WERI-Rb-1 (cell line): ENCODE data around the gene MIOS.

Experiments used
- DNase-seq: peaks from one replicate; pipeline ENCODE4 v3.0.0-alpha.2; 2020
- H3K27ac ChIP-seq: fragments of 250-450 bp; sonication (Bioruptor Pico); 2 replicates; pipeline ENCODE4 v1.5.1; 2020; ENCODE audit warnings: mild to moderate bottlenecking, moderate library complexity
- H3K27me3 ChIP-seq: fragments of 250-450 bp; sonication (Bioruptor Pico); 2 replicates; pipeline ENCODE4 v1.5.1; 2021; ENCODE audit warnings: mild to moderate bottlenecking, low read depth, moderate library complexity; ENCODE audit not compliant: insufficient read depth, severe bottlenecking
- H3K36me3 ChIP-seq: fragments of 250-450 bp; sonication (Bioruptor Pico); 2 replicates; pipeline ENCODE4 v1.5.1; 2020; ENCODE audit warnings: mild to moderate bottlenecking, moderate library complexity
- H3K4me3 ChIP-seq: 2 replicates; pipeline ENCODE4 v1.5.1; 2011; ENCODE audit warnings: low read depth, mild to moderate bottlenecking, control low read depth, low read length
- H3K9me3 ChIP-seq: fragments of 250-450 bp; sonication (Bioruptor Pico); 2 replicates; pipeline ENCODE4 v1.5.1; 2021; ENCODE audit warnings: mild to moderate bottlenecking, moderate library complexity; ENCODE audit not compliant: severe bottlenecking
- CTCF ChIP-seq: IDR thresholded peaks from 2 replicates; pipeline ENCODE4 v1.5.1; 2011; ENCODE audit warnings: low read depth, mild to moderate bottlenecking, control low read depth, inconsistent platforms, low read length

The MIOS gene

GRCh38 chr7:7568553-7568952, 1.9 kb downstream of the MIOS start:
- TF ChIP-seq CTCF, result no peak
- Histone ChIP-seq H3K9me3 (peaks cover 6% of the 10 kb centered on the region), H3K27me3 (no peaks in the 10 kb centered on the region), H3K36me3 (peaks cover 43% of the 10 kb centered on the region), H3K27ac (no peak overlapping the region), H3K4me3 (peak overlapping the region; percentile 92)
- DNase-seq, result no peak

GRCh38 chr7:7569081-7569527, 2.4 kb downstream of the MIOS start:
- TF ChIP-seq CTCF, result no peak
- H3K9me3 ChIP-seq, result peaks cover 6% of the 10 kb centered on the region
- H3K27ac ChIP-seq, result no peak overlapping the region
- no peaks in the 10 kb centered on the region for H3K27me3 ChIP-seq
- no peak for DNase-seq
- peaks cover 49% of the 10 kb centered on the region for H3K36me3 ChIP-seq
- H3K4me3 ChIP-seq, result no peak overlapping the region

- peaks cover 52% of the 10 kb centered on the region for H3K36me3 ChIP-seq
Measured at GRCh38 chr7:7569615-7570014, 2.9 kb downstream of the MIOS start.

GRCh38 chr7:7570584-7570983, 3.9 kb downstream of the MIOS start:
- DNase-seq, result peak; percentile 15
- TF ChIP-seq CTCF, result no peak
- Histone ChIP-seq H3K27me3 (no peaks in the 10 kb centered on the region), H3K36me3 (peaks cover 52% of the 10 kb centered on the region), H3K9me3 (peaks cover 6% of the 10 kb centered on the region), H3K27ac (no peak overlapping the region), H3K4me3 (no peak overlapping the region)

More at GRCh38 chr7:7569615-7570014, 2.9 kb downstream of the MIOS start:
- TF ChIP-seq CTCF, result no peak
- Histone ChIP-seq H3K27me3 (no peaks in the 10 kb centered on the region), H3K4me3 (no peak overlapping the region), H3K27ac (no peak overlapping the region), H3K9me3 (peaks cover 6% of the 10 kb centered on the region)
- DNase-seq, result no peak

GRCh38 chr7:7573701-7574100, 7.0 kb downstream of the MIOS start:
- Histone ChIP-seq H3K4me3 (no peak overlapping the region), H3K27ac (no peak overlapping the region), H3K9me3 (peaks cover 6% of the 10 kb centered on the region), H3K27me3 (no peaks in the 10 kb centered on the region), H3K36me3 (peaks cover 50% of the 10 kb centered on the region)
- TF ChIP-seq CTCF, result no peak
- DNase-seq, result no peak

- Histone ChIP-seq H3K9me3 (no peaks in the 10 kb centered on the region), H3K27ac (peak overlapping the region; percentile 39), H3K36me3 (peaks cover 41% of the 10 kb centered on the region), H3K4me3 (no peak overlapping the region), H3K27me3 (no peaks in the 10 kb centered on the region)
- no peak for TF ChIP-seq CTCF
- peak; percentile 67 for DNase-seq
Measured at GRCh38 chr7:7576344-7576743, 9.7 kb downstream of the MIOS start.
